SK-N-SH treated with all-trans-retinoic acid at 6 μM for 48 hours (cell line): ENCODE measurements around the gene TYK2.

Source experiments
- ARNTL ChIP-seq: fragments of 450-650 bp; formaldehyde crosslinking; IDR thresholded peaks from 2 replicates; pipeline ENCODE4 v1.5.0; 2020; ENCODE audit warnings: low read depth, mild to moderate bottlenecking, moderate library complexity, borderline replicate concordance
- BACH2 ChIP-seq: fragments of 250-450 bp; sonication (Bioruptor Pico); IDR thresholded peaks from 2 replicates; pipeline ENCODE4 v1.9.0; 2021; ENCODE audit warnings: mild to moderate bottlenecking, borderline replicate concordance
- CSDC2 ChIP-seq: fragments of 250-450 bp; sonication (Bioruptor Pico); IDR thresholded peaks from 2 replicates; pipeline ENCODE4 v1.5.0; 2020; ENCODE audit warnings: mild to moderate bottlenecking, moderate library complexity
- ESRRG ChIP-seq: fragments of 250-450 bp; sonication (Bioruptor Pico); IDR thresholded peaks from 2 replicates; pipeline ENCODE4 v1.6.1; 2021; ENCODE audit warnings: mild to moderate bottlenecking
- PPARA ChIP-seq: fragments of 250-450 bp; sonication (Bioruptor Pico); IDR thresholded peaks from 2 replicates; pipeline ENCODE4 v1.5.0; 2020; ENCODE audit warnings: mild to moderate bottlenecking, borderline replicate concordance
- RARB ChIP-seq: fragments of 250-450 bp; sonication (Bioruptor Pico); IDR thresholded peaks from 2 replicates; pipeline ENCODE4 v1.8.0; 2021; ENCODE audit warnings: mild to moderate bottlenecking, moderate library complexity
- SNAI2 ChIP-seq: fragments of 250-450 bp; sonication (Bioruptor Pico); IDR thresholded peaks from 2 replicates; pipeline ENCODE4 v1.5.0; 2020; ENCODE audit warnings: mild to moderate bottlenecking, moderate library complexity
- TOX ChIP-seq: fragments of 250-450 bp; sonication (Bioruptor Pico); IDR thresholded peaks from 2 replicates; pipeline ENCODE4 v1.8.0; 2021; ENCODE audit warnings: mild to moderate bottlenecking, moderate library complexity, borderline replicate concordance
- ZC3H10 ChIP-seq: fragments of 250-450 bp; sonication (Bioruptor Pico); IDR thresholded peaks from 2 replicates; pipeline ENCODE4 v1.5.1; 2021; ENCODE audit warnings: mild to moderate bottlenecking, moderate library complexity
- ZFP30 ChIP-seq: fragments of 450-650 bp; formaldehyde crosslinking; IDR thresholded peaks from 2 replicates; pipeline ENCODE4 v1.5.0; 2022; ENCODE audit warnings: mild to moderate bottlenecking, moderate library complexity
- ZNF8 ChIP-seq: fragments of 450-650 bp; formaldehyde crosslinking; IDR thresholded peaks from 2 replicates; pipeline ENCODE4 v1.5.0; 2020; ENCODE audit warnings: mild to moderate bottlenecking, moderate library complexity
- TF ChIP-seq, protein P1 (sequence below): fragments of 250-450 bp; sonication (Bioruptor Pico); IDR thresholded peaks from 2 replicates; pipeline ENCODE4 v1.5.1; 2020; ENCODE audit warnings: low read depth, mild to moderate bottlenecking, moderate library complexity
- TF ChIP-seq, protein P2 (sequence below): fragments of 250-450 bp; sonication (Bioruptor Pico); IDR thresholded peaks from 2 replicates; pipeline ENCODE4 v1.5.0; 2020; ENCODE audit warnings: mild to moderate bottlenecking, moderate library complexity
- TF ChIP-seq, protein P3 (sequence below): fragments of 250-450 bp; sonication (Bioruptor Pico); IDR thresholded peaks from 2 replicates; pipeline ENCODE4 v1.8.0; 2020; ENCODE audit warnings: mild to moderate bottlenecking, moderate library complexity, borderline replicate concordance

DNA sequence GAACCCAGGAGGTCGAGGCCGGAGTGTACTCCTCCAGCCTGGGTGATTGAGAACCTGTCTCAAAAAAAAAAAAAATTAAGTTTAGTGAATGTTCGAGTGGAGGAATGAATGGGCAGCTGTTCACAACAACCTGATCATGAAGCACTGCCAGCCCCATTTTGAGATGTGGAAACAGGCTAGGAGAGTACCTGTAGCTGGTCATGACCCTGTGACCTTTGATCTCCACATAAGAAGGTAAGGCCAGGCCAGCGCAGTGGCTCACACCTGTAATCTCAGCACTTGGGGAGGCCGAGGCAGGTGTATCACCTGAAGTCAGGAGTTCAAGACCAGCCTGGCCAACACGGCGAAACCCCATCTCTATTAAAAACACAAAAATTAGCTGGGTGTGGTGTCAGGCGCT is 54.6 kb downstream of the TYK2 start:
- TF ChIP-seq ZC3H10 (no peak), BACH2 (CRISPR knock-in tag) (no peak), ARNTL (no peak), TOX (CRISPR knock-in tag) (no peak), PPARA (CRISPR knock-in tag) (no peak), ZFP30 (CRISPR knock-in tag) (no peak), ESRRG (CRISPR knock-in tag) (no peak), CSDC2 (CRISPR knock-in tag) (no peak), RARB (CRISPR knock-in tag) (no peak), SNAI2 (CRISPR knock-in tag) (no peak), ZNF8 (no peak)
- TF ChIP-seq, protein P1, sequence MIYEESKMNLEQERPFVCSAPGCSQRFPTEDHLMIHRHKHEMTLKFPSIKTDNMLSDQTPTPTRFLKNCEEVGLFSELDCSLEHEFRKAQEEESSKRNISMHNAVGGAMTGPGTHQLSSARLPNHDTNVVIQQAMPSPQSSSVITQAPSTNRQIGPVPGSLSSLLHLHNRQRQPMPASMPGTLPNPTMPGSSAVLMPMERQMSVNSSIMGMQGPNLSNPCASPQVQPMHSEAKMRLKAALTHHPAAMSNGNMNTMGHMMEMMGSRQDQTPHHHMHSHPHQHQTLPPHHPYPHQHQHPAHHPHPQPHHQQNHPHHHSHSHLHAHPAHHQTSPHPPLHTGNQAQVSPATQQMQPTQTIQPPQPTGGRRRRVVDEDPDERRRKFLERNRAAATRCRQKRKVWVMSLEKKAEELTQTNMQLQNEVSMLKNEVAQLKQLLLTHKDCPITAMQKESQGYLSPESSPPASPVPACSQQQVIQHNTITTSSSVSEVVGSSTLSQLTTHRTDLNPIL (CRISPR knock-in tag), result no peak
- TF ChIP-seq, protein P2, sequence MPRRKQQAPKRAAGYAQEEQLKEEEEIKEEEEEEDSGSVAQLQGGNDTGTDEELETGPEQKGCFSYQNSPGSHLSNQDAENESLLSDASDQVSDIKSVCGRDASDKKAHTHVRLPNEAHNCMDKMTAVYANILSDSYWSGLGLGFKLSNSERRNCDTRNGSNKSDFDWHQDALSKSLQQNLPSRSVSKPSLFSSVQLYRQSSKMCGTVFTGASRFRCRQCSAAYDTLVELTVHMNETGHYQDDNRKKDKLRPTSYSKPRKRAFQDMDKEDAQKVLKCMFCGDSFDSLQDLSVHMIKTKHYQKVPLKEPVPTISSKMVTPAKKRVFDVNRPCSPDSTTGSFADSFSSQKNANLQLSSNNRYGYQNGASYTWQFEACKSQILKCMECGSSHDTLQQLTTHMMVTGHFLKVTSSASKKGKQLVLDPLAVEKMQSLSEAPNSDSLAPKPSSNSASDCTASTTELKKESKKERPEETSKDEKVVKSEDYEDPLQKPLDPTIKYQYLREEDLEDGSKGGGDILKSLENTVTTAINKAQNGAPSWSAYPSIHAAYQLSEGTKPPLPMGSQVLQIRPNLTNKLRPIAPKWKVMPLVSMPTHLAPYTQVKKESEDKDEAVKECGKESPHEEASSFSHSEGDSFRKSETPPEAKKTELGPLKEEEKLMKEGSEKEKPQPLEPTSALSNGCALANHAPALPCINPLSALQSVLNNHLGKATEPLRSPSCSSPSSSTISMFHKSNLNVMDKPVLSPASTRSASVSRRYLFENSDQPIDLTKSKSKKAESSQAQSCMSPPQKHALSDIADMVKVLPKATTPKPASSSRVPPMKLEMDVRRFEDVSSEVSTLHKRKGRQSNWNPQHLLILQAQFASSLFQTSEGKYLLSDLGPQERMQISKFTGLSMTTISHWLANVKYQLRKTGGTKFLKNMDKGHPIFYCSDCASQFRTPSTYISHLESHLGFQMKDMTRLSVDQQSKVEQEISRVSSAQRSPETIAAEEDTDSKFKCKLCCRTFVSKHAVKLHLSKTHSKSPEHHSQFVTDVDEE, result no peak
- TF ChIP-seq, protein P3, sequence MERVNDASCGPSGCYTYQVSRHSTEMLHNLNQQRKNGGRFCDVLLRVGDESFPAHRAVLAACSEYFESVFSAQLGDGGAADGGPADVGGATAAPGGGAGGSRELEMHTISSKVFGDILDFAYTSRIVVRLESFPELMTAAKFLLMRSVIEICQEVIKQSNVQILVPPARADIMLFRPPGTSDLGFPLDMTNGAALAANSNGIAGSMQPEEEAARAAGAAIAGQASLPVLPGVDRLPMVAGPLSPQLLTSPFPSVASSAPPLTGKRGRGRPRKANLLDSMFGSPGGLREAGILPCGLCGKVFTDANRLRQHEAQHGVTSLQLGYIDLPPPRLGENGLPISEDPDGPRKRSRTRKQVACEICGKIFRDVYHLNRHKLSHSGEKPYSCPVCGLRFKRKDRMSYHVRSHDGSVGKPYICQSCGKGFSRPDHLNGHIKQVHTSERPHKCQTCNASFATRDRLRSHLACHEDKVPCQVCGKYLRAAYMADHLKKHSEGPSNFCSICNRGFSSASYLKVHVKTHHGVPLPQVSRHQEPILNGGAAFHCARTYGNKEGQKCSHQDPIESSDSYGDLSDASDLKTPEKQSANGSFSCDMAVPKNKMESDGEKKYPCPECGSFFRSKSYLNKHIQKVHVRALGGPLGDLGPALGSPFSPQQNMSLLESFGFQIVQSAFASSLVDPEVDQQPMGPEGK (CRISPR knock-in tag), result no peak
